HCT116 (cell line): ENCODE results near the gene ATP2B3.

Experiments used
- CBX3 ChIP-seq: IDR thresholded peaks from 2 replicates; pipeline ENCODE4 v1.6.1; 2012; ENCODE audit warnings: low read depth
- CEBPB ChIP-seq: IDR thresholded peaks from 2 replicates; pipeline ENCODE4 v1.6.1; 2012; ENCODE audit warnings: low read depth
- EGR1 ChIP-seq: IDR thresholded peaks from 2 replicates; pipeline ENCODE4 v1.6.1; 2012; ENCODE audit warnings: low read depth
- ELF1 ChIP-seq: IDR thresholded peaks from 2 replicates; pipeline ENCODE4 v1.6.1; 2012; ENCODE audit warnings: low read depth, borderline replicate concordance
- EZH2 ChIP-seq: fragments of 200-600 bp; sonication (generic); IDR thresholded peaks from 2 replicates; pipeline ENCODE4 v1.6.1; 2017; ENCODE audit warnings: antibody characterized with exemption, mixed run types
- JUND ChIP-seq: IDR thresholded peaks from 2 replicates; pipeline ENCODE4 v1.6.1; 2012
- POLR2A ChIP-seq: IDR thresholded peaks from 2 replicates; pipeline ENCODE4 v1.7.0; 2011; ENCODE audit warnings: borderline replicate concordance; ENCODE audit not compliant: insufficient read depth, insufficient read length; ENCODE audit errors: extremely low read depth
- POLR2AphosphoS5 ChIP-seq: IDR thresholded peaks from 2 replicates; pipeline ENCODE4 v1.6.1; 2011; ENCODE audit warnings: mild to moderate bottlenecking, low read depth, low read length, moderate library complexity
- RAD21 ChIP-seq: IDR thresholded peaks from 2 replicates; pipeline ENCODE4 v1.6.1; 2012; ENCODE audit warnings: low read depth, mild to moderate bottlenecking
- REST ChIP-seq: IDR thresholded peaks from 2 replicates; pipeline ENCODE4 v1.6.1; 2012; ENCODE audit warnings: low read depth
- SP1 ChIP-seq: IDR thresholded peaks from 2 replicates; pipeline ENCODE4 v1.6.1; 2012; ENCODE audit warnings: low read depth
- ZNF274 ChIP-seq: fragments of 200-500 bp; sonication (Bioruptor generic); IDR thresholded peaks from 2 replicates; pipeline ENCODE4 v1.6.1; 2014; ENCODE audit warnings: mild to moderate bottlenecking, low read depth, low read length, inconsistent platforms
- TF ChIP-seq, protein P1 (sequence below), 3 experiments: fragments of 200-600 bp in 1 of 3; sonication (generic) in 1 of 3; IDR thresholded peaks in 2 of 3; conservative IDR thresholded peaks in 1 of 3; 2 replicates each; pipeline ENCODE4 v1.5.1; 2012 to 2017; ENCODE audit warnings: low read depth in 2 of 3, low read length in 2 of 3, antibody characterized with exemption in 1 of 3, borderline replicate concordance in 1 of 3, control low read depth in 1 of 3, mild to moderate bottlenecking in 1 of 3, mixed read lengths in 1 of 3, mixed run types in 1 of 3, moderate library complexity in 1 of 3; ENCODE audit not compliant: insufficient read depth in 1 of 3
- TF ChIP-seq, protein P2 (sequence below): IDR thresholded peaks from 2 replicates; pipeline ENCODE4 v1.6.1; 2012

DNA sequence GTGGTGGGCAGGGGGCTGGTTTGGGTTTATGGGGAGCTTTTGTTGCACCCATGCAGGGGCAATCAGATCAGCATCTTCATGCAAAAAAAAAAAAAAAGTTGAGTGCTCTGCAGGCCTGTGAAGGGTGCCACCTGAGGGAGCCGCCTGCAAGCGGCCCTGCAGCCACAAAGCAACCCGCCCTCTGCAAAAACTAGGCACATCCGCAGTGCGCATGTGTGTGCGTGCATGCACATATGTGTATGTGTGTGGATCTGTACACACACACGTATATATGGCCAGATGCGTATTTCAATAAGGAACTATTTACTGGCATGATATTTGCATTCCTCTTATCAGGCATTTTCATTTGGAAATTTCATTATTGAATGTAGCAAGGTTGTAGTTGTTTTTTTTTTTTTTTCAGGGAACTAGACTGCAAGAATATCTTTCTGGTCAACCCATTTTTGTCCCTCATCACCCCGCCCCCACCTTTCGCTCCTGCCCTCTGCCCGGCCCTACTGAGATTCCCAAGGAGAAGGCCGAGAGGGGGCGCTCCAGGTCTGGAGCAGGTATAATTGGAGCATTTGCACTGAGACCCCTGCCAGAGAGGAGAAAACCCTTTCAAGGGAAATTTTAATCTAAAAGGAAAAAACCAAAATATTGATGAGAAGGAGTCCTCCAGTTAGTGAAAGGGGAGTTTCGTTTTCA is 63.4 kb downstream of the ATP2B3 start:
- TF ChIP-seq, protein P1, sequence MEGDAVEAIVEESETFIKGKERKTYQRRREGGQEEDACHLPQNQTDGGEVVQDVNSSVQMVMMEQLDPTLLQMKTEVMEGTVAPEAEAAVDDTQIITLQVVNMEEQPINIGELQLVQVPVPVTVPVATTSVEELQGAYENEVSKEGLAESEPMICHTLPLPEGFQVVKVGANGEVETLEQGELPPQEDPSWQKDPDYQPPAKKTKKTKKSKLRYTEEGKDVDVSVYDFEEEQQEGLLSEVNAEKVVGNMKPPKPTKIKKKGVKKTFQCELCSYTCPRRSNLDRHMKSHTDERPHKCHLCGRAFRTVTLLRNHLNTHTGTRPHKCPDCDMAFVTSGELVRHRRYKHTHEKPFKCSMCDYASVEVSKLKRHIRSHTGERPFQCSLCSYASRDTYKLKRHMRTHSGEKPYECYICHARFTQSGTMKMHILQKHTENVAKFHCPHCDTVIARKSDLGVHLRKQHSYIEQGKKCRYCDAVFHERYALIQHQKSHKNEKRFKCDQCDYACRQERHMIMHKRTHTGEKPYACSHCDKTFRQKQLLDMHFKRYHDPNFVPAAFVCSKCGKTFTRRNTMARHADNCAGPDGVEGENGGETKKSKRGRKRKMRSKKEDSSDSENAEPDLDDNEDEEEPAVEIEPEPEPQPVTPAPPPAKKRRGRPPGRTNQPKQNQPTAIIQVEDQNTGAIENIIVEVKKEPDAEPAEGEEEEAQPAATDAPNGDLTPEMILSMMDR (IDR thresholded peaks at IDR 0.05 in 2 of 3, conservative IDR thresholded peaks at IDR 0.05 in 1 of 3; ENCODE audit: borderline replicate concordance in 1 of 3, insufficient read depth in 1 of 3, low read depth in 2 of 3, low read length in 2 of 3) = peak; percentile 49 to 55 (median 54); a peak in 5 of 6 replicates
- no peak for TF ChIP-seq EGR1
- no peak for TF ChIP-seq POLR2A
- TF ChIP-seq, protein P2, sequence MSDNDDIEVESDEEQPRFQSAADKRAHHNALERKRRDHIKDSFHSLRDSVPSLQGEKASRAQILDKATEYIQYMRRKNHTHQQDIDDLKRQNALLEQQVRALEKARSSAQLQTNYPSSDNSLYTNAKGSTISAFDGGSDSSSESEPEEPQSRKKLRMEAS = no peak
- TF ChIP-seq JUND = no peak
- no peak for TF ChIP-seq ZNF274
- no peak for TF ChIP-seq EZH2
- no peak for TF ChIP-seq POLR2AphosphoS5
- no peak for TF ChIP-seq CEBPB
- no peak for TF ChIP-seq SP1
- peak; percentile 50 for TF ChIP-seq RAD21
- no peak for TF ChIP-seq CBX3
- no peak for TF ChIP-seq ELF1
- TF ChIP-seq REST = no peak
